ENCODE measurements around the gene CAMK2N2.

- TF ChIP-seq CTCF (IDR thresholded peaks at IDR 0.05) (peak; percentile 82), POLR2AphosphoS5 (IDR thresholded peaks at IDR 0.05; ENCODE audit: low read depth, low read length) (peak; percentile 45), REST (IDR thresholded peaks at IDR 0.05; ENCODE audit: insufficient read depth in 1 of 2, low read depth in 2 of 2, low read length in 1 of 2) (peak; percentile 30 to 75; a peak in 1 of 4 replicates)
Observed at GRCh38 chr3:184241447-184242296, 19.7 kb downstream of the CAMK2N2 start.
